ACHN (cell line): ENCODE measurements around the gene GALNT1.
"Not testable (repeated sequence)": the region's sequence is repeated elsewhere in the genome, so short reads cannot be mapped to it uniquely, and the experiment has no call there.

Experiments
- DNase-seq: peaks from one replicate; pipeline ENCODE4 v3.0.0-alpha.2; 2015
- in situ Hi-C: cut with HindIII; loops from 2 replicates; pipeline ENCODE4 v1.10.0; 2017; ENCODE audit warnings: low sequenced_read_pairs, low pct_ligation_motif_present, low pct_unique_long_range_greater_than_20kb

The GALNT1 gene

DNA sequence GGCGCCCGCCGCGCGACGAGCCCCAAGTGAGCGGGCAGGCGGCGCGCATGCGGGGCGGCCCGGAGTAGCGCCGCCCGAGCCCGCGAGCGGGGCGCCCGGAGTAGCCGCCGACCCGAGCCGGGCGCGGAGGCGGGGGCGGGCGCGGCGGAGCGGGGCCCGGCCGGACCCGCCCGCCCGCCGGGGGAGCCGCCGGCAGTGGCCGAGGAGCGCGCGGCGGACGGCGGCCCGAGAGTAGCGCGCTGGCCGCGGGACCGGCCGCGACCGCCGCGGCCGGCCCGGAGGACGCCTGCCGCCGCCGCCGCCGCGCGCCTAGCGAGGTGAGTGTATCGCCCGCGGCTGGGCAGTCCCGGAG is at the start of gene GALNT1:
GALNT1 (plus strand) TSS at position 195 of the 352 bp plus-strand sequence. CDS start 72,923 bp downstream, outside the sequence.
- in situ Hi-C loops, result no loop called here
- no peak for DNase-seq

DNA sequence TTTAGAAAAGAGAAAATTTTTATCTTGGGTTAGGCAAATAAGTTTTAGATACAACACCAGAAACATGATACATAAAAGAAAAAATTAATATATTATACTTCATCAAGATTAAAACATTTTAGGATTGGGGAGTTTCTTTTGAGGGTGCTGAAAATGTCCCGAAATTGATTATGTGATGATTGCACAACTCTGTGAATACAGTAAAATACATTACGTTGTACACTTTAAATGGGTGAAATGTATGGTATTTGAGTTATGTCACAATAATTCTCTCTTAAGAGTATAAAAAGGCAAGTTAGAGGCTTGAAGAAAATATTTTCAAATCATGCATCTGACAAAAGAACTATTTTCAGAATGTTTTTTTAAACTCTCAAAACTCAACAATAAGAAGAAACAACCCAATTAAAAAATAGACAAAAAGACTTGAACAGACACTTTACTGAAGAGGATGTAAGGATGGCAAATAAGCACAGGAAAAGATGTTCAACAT is 47.6 kb upstream of the GALNT1 start:
- in situ Hi-C loops, result no loop called here

DNA sequence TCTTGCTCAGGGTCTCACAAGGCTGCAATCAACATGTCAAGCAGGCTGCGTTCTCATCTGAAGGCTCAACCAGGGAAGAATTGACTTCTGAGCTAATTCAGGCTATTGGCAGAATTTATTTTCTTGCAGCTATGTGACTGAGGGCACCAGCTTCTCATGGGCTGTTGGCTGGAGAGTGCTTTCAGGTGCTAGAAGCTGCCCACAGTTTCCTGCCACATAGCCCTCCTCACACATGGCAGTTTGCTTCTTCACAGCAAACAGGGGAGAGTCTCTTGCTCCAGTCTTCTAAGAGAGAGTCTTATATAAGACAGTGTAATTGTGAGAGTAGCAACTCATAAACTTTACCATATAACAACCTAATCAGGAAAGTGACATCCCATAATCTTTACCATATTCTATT is 46.2 kb upstream of the GALNT1 start:
- in situ Hi-C loops, result no loop called here
- DNase-seq, result no peak

More for the DNA sequence above, 47.6 kb upstream of the GALNT1 start:
- DNase-seq, result no peak

- no peak for DNase-seq
- in situ Hi-C loops, result no loop called here
Measured at GRCh38 chr18:35542356-35542755, 39.2 kb upstream of the GALNT1 start.

DNA sequence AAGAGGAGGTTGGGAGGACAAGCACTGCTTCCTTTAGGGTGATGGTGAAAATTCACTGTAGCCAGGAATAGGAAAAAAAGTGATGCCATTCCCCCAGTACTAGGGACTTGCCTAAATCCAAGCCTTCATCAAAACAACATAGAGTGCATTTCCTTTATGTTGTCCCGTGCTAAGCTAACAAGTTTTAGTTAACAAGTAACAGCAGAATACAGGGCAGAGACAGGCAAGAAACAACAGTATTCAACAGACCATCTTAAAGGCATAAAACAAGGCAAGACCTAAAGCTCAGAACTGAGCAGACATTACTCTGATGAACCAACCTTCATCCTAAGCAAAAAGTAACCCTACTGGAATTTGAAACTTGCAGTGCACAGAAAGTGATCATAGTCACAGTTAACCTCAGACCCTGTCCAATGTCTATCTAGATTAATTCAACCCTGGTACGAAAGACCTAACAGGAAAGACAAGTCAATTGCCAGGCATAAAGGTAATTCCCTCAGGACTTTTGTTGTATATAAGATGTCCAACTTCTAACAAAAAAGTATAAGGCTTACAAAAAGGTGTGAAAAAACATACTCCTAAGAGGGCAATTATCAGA is 34.4 kb upstream of the GALNT1 start:
- no peak for DNase-seq
- in situ Hi-C loops, result no loop called here

GRCh38 chr18:35549564-35549963 is 32.0 kb upstream of the GALNT1 start:
- no peak for DNase-seq
- in situ Hi-C loops, result no loop called here

DNA sequence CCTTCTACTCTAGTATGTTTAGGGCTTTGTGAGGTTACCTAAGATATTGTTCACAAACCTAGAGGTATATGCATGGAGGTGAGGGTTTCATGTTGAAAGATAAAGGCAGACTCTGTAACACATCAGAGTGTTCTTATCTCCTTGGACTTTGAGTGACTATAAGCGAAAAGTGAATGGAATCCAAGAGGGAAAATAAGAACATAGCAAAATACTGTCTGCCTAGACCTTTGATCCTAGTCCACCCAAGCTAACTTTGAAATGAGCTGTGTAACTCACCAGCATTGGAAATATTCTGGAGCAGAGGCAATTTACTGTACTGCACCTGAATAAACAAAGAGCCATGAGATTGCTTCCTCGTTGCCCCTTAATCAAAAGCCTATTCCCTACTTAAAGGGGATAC is 28.2 kb upstream of the GALNT1 start:
- in situ Hi-C loops, result no loop called here
- DNase-seq, result no peak

DNA sequence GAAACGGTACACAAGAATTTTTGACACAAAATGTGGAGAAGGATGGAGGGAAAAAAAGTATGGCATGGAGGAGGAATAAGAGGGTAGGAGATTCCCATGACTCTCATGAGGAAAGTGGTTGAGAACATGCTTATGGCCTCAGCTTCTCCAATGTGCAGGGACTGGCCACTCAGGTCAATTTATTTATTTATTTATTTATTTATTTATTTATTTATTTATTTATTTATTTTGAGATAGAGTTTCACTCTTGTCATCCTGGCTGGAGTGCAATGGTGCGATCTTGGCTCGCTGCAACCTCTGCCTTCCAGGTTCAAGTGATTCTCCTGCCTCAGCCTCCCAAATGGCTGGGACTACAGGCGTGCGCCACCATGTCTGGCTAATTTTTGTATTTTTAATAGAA is 26.0 kb upstream of the GALNT1 start:
- in situ Hi-C loops, DNase-seq: not testable (repeated sequence)

DNA sequence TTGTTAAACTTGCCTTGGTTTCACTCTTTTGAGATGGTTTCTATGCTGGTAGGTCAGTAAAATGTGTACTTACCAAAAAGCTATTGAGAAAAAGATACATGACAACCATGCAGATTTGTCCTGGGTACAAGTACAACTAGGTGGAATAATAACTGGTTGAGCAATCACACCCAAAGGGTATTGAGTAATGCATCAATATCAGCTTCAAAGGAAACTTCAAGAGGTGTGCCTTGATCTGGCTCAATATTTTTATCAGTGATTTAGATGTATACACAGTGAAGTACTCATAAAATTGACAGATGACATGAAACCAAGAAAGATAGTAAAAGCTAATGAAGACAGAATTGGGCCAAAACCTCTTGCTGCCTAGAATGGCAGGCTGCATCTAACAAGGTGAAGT is 21.7 kb upstream of the GALNT1 start:
- in situ Hi-C loops, result no loop called here
- no peak for DNase-seq

GRCh38 chr18:35564795-35565453 is 16.6 kb upstream of the GALNT1 start:
- DNase-seq, result no peak
- in situ Hi-C loops, result no loop called here

- no peak for DNase-seq
- in situ Hi-C loops, result no loop called here
Measured at GRCh38 chr18:35566019-35566418, 15.5 kb upstream of the GALNT1 start.

GRCh38 chr18:35570182-35570581 is 11.4 kb upstream of the GALNT1 start:
- DNase-seq, result no peak
- in situ Hi-C loops, result no loop called here

DNA sequence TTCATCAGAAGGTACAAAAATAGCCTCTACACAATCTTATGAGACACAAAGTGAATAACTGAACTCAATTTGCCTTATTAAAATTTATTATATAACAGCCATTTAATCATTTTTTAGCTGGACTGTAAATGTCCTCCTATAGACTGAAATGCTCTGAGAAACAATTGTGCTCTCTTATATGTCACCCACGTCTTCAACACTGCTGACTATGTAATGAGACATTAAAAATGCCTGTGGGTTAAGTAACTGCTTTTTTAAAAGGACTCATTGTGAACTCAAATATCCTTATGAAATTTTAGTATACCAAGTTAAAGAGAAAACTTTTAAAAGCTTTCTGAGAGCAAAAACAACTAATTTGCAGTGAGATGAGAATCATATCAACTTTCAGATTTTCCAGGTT is 10.4 kb upstream of the GALNT1 start:
- in situ Hi-C loops, result no loop called here
- DNase-seq, result no peak

DNA sequence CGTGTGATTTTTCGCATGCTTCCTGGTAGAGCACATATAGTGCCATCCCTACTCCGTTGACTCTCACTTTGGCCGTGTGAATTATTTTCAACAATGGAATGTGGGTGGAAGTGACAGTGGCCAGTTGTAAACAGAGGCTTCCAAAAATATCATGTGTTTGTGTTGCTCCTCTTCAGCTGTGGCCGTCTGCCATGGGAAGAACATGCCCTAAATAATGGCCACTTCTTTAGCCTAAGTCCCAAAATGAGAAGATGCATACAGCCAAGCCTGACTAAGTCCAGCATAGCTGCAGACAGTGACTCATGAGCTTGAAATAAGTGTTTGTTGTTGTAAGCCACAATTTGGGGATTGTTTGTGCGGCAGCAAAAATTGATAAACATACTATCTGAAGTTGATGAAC is 8.9 kb upstream of the GALNT1 start:
- in situ Hi-C loops, result no loop called here

DNA sequence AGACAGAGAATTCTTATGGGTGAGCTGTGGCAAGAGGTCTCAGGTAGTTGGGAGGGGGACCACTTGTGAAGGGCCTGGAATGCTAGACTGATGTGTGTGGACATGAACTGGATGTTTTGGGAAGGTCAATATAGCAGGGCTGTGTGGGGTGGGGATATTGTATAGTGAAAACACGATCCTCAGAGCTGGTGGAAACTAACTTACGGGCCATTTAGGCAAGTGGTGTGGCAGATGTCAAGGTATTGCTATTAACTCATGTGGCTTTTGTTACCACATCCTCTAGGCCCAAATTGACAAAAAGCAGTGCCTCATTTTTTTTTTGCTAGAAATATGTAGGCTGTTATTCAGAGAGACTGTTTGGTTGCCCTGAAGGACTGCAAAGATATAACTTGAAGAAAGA is 8.0 kb upstream of the GALNT1 start:
- no peak for DNase-seq
- in situ Hi-C loops, result no loop called here

More for the DNA sequence above, 8.9 kb upstream of the GALNT1 start:
- DNase-seq, result no peak

DNA sequence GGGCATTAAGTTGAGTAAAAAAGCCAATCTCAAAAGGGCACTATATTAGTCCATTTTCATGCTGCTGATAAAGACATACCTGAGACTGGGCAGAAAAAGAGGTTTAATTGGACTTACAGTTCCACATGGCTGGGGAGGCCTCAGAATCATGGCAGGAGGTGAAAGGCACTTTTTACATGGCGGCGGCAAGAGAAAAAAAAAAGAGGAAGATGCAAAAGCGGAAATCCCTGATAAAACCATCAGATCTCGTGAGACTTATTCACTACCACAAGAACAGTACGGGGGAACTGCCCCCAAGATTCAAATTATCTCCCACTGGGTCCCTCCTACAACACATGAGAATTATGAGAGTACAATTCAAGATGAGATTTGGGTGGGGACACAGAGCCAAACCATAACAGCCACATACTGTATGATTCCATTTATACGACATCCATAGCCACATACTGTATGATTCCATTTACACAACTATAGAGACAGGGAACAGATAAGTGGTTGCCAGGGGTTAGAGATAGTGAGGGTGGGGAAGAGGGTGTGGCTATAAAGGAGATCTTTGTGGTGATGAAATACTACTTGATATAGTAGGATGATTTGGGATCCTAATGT is 5.2 kb upstream of the GALNT1 start:
- DNase-seq, in situ Hi-C loops: not testable (repeated sequence)

DNA sequence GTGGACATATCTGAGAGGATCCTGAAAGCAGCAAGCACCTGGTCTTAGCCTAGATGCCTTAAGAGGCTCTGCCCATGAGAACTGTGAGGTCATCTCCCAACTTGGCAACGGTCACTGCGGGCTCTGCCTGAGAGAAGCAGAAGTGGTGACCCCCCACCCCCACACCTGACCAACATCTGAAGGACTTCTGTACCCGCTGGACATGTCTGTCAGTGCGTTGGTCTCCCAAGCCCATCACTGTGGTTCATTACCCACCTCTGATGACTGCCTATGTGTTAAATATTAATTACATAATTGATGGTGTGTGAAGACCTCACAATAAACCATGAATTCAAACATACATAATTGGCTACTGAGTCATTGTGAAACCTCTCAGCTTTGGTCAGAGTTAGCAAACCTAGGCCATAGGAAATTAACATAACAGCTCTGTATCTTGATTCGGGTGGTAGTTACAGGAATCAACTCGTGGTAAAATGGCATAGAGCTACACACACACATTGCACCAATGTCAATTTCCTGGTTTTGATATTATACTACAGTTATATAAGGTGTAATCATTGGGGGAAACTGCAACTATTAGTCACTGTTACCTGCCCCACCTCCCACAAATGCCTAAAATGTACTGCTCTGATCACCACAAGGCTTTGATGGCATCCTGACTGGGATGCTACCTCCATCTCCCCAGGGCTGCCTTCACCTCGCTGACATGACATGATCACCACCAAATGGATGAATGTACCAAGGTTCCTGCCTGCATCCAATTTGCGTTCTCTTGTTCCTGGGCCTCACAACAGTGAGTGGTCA is 4.3 kb upstream of the GALNT1 start:
- in situ Hi-C loops, result no loop called here
- DNase-seq, result peak; percentile 80

GRCh38 chr18:35578481-35578880 is 3.1 kb upstream of the GALNT1 start:
- no peak for DNase-seq
- in situ Hi-C loops, result no loop called here

GRCh38 chr18:35578936-35579335 is 2.6 kb upstream of the GALNT1 start:
- in situ Hi-C loops, result no loop called here
- DNase-seq, result no peak
